SHP77 (cell line): ENCODE results near the gene XYLT2.
A peak's percentile ranks its signal among the peaks of the same experiment; 100 is the strongest.
"Not testable (repeated sequence)": the region's sequence is repeated elsewhere in the genome, so short reads cannot be mapped to it uniquely, and the experiment has no call there.

ENCODE experiments used
- DNase-seq, 2 experiments: peaks; one replicate each; lab custom pipeline; 2025; lab: John Stamatoyannopoulos, UW

The XYLT2 gene

GRCh38 chr17:50389534-50389933, 43.6 kb downstream of the XYLT2 start:
- DNase-seq: no peak

GRCh38 chr17:50392621-50393020, 46.7 kb downstream of the XYLT2 start:
- no peak for DNase-seq

- DNase-seq: no peak
Observed at GRCh38 chr17:50393700-50394099, 47.8 kb downstream of the XYLT2 start.

GRCh38 chr17:50394711-50395110, 48.8 kb downstream of the XYLT2 start:
- DNase-seq: no peak

GRCh38 chr17:50396261-50397110, 50.6 kb downstream of the XYLT2 start:
- DNase-seq: peak in 1 of 2 experiments; percentile 26

GRCh38 chr17:50397111-50397918, 51.4 kb downstream of the XYLT2 start, which contains the start of gene LRRC59:
TSS of gene LRRC59 (minus strand) at chr17:50397523. CDS start at chr17:50397317, 206 bp downstream.
- peak; percentile 72 to 73 for DNase-seq

- no peak for DNase-seq
Observed at GRCh38 chr17:50397919-50398285, 52.0 kb downstream of the XYLT2 start.

GRCh38 chr17:50398672-50399071, 52.7 kb downstream of the XYLT2 start:
- not testable (repeated sequence) for DNase-seq

GRCh38 chr17:50399591-50399990, 53.7 kb downstream of the XYLT2 start:
- DNase-seq: not testable (repeated sequence)

GRCh38 chr17:50405351-50405750, 59.4 kb downstream of the XYLT2 start:
- DNase-seq: not testable (repeated sequence)

- DNase-seq: no peak
Observed at GRCh38 chr17:50406578-50406977, 60.7 kb downstream of the XYLT2 start.

GRCh38 chr17:50407921-50408320, 62.0 kb downstream of the XYLT2 start:
- DNase-seq: no peak
